HS-5 (cell line): Measurements from ENCODE around the gene IQSEC1.

Source experiments
- DNase-seq: peaks from one replicate; pipeline ENCODE4 v3.0.0-alpha.2; 2012; ENCODE audit warnings: low read depth

IQSEC1 gene

GRCh38 chr3:12934431-12934830 is 138.8 kb downstream of the IQSEC1 start:
- no peak for DNase-seq

- DNase-seq = no peak
Measured at GRCh38 chr3:12933901-12934300, 139.3 kb downstream of the IQSEC1 start.

DNA sequence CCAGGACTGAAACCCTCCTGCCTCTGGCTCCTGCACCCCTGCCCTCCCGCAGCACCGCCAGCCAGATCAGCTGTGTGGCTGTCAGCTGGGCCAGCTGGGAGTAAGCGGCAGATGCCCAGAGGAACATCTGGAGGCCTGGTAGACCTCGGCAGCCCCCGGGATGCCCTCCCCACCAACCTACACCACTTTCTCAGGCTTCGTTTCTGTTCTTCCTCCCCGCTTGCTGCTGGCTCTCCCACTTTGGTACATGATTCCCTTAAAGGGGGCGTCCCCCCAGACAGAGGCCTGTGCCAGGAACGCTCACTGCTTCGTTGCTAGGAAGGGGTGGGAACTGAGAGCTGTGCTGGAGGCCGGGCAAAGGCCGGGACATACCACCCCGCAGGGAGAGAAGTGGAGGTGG is 140.5 kb downstream of the IQSEC1 start:
- DNase-seq = no peak

DNA sequence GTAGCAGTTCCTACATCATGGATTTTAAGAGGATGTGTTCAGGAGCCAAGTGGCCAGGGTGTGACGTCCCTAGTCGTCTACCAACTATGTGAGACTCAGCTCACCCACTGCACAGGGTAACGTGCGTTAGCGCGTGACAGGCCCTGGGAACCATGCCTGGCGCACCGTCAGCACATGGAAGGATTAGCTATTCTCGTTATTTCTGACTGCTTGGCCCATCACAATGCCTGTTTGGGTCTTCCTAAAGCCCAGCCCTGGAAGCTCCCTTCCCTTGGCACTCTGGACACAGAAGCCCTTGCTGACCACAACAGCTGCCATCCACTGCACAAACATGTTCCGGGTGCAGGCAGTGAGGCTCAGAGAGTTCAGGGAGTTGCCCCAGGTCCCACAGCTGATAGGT is 140.9 kb downstream of the IQSEC1 start:
- DNase-seq = no peak

DNA sequence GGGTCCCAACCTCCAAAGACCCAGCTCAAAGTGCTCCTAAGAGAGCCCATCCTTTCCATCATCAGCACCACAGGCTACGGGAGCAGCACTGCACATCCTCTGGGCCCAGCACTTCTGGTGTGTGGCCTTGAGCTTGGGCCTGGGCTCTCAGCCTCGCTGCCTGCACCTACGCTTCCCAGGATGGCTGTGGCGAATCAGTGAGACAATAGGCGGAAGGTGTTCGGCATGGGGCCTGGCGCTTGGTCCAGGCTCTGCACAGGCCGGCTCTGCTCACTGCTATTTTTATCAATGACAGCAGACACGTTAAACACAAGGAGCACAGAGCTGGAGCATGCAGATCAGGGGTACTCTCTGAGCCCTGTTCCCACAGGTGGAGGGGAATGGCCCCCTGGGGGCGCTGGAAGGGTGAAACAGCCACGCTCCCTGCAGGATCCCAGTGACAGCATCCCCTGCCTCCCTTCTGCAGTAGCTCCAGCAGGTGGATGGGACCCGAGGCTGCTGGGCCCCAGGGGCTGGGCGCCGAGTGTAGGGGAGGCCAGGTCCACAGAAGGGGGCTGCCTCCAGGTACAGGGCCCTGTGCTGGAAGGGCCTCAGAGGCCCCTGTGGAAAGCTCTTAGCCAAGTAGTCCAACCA is 141.8 kb downstream of the IQSEC1 start:
- DNase-seq = no peak

GRCh38 chr3:12929801-12930200 is 143.4 kb downstream of the IQSEC1 start:
- no peak for DNase-seq

DNA sequence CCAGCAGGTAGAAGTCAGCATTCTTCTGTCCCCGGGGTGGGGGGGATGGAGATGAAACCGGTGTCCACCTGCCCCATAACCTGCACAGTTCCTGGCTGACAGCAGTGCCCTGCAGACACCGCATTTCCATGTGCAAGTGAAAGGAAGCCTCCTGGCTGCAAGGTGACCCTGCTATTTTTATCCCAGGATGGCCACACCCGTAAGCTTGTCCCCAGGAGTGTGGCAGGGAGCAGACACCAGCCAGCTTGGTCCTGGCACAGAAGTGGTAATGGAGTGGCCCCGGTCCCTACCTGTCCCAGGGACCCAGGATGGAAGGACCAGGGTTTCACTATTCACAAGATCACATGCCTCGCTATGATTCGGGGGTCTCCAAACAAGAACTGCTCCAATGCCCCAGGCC is 146.6 kb downstream of the IQSEC1 start:
- DNase-seq = no peak

GRCh38 chr3:12925648-12926047 is 147.6 kb downstream of the IQSEC1 start:
- no peak for DNase-seq

GRCh38 chr3:12924437-12924836 is 148.8 kb downstream of the IQSEC1 start:
- DNase-seq = no peak

DNA sequence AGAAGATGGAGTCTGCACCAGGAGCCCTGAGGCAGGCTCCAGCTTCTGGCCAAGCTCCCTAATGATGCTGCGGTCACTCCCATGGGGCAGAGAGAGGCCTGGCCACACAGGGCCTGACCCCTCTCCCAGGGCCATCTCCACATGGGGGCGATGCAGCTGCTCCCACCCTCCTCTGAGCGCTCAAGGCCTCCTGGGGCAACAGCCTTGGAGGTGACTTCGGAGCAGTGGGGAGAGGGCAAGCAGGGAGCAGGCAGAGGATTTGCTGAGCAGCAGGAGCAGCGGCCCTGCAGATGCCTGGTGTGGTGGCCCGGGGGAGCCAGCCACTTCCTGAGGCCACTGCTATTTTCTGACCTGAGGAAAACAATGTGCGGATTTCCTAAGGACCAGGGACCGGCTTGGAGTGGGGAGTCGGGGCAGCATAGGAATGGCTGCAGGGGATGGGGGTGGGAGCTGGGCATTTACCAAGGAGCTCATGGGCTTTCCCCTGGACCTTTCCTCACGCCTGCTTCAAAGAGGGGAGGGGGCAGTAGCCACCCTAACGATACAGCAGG is 150.3 kb downstream of the IQSEC1 start:
- DNase-seq = no peak

DNA sequence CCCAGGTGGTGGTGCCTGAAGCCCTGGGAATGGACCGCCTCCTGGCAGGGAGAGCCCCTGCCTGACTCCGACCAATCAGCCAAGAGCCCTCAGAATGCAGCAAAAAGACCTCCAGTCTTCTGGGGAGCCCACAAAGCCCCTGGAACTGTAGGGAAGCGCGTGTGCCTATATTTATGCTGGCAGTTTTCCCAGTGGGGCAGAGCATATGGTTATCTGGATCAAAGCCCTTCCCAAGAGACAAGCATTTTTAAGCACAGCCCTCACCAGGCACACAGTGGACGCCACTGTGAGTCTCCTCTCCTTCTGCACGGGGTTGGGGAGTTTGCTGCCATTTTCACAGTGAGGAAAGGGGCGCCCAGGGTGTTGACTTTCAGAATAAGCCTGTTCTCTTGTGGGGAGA is 150.9 kb downstream of the IQSEC1 start:
- no peak for DNase-seq

DNA sequence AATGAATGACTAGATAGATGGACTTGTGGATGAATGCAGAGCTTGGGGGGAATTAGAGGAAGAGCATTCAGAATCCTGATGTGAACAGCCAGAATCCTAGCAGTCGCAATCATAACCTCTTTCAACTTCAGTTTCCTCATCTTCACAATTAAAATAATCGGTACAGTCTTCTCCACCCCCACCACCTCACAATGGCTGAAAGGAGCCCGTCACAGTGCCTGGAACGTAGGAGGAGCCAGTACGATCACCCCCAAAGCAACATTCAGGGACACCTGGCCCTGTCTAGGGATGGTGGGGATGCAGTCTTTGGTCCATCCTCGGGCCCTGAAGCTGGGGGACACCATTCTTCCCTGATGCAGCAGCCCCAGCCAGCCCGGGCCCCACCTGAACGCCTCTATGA is 151.5 kb downstream of the IQSEC1 start:
- no peak for DNase-seq

DNA sequence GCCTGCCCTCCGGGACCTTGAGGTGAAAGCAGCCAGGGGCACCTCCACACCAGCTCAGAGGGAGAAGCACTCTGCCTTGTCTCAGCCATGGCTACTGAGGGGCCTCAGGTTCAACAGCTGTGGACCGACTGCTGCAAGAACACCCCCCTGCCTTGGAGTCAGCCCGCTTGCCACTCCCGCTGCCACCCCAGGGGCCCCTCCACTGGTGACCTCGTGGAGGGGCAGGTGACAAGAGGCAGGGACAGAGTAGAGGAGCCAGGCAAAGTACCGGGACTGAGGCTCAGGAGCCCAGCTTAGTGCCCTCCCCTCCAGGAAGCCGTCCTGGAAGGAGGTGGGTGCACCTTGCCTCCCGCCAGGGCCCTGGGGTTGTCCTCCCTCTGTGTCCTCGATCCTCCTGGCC is 152.3 kb downstream of the IQSEC1 start:
- DNase-seq = no peak

GRCh38 chr3:12919205-12919604 is 154.0 kb downstream of the IQSEC1 start:
- DNase-seq = no peak

DNA sequence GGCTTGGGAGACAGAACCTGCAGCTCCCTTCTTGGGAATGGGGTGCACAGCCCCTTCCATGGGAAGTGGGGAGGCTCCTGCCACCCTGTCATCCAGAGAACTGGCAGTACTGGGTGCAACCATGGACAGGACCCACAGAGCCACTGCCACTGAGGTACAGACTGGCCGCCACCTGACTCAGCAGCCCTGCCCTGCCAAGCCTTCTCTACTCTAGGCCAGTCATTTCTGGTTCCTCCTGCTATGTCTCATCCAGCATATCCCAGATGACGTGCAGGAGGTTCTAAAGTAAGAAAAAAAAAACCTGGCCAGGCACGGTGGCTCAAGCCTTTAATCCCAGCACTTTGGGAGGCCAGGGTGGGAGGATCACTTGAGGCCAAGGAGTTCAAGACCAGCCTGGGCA is 155.0 kb downstream of the IQSEC1 start:
- DNase-seq = no peak

DNA sequence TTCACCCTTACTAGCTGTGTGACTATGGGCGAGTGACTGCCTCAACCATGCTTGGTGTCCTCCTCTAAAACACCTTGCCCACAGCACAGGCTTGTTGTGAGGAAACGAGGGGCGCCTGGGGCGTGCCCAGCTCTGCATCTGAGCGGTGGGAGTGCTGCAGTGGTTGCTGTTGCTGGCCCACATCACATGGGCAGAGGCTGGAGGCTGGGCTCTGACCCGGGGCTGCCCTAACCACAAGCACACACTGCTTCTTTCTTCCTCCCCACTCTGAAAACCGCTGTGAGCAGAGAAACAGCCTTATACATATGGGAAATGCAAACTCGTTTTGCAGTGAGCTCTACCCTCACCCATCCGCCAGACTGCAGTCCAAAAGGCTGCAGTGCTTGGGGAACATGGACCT is 157.1 kb downstream of the IQSEC1 start:
- DNase-seq = no peak

- DNase-seq = no peak
Measured at GRCh38 chr3:12914088-12914487, 159.1 kb downstream of the IQSEC1 start.

- DNase-seq = no peak
Measured at GRCh38 chr3:12911881-12912415, 161.3 kb downstream of the IQSEC1 start.

DNA sequence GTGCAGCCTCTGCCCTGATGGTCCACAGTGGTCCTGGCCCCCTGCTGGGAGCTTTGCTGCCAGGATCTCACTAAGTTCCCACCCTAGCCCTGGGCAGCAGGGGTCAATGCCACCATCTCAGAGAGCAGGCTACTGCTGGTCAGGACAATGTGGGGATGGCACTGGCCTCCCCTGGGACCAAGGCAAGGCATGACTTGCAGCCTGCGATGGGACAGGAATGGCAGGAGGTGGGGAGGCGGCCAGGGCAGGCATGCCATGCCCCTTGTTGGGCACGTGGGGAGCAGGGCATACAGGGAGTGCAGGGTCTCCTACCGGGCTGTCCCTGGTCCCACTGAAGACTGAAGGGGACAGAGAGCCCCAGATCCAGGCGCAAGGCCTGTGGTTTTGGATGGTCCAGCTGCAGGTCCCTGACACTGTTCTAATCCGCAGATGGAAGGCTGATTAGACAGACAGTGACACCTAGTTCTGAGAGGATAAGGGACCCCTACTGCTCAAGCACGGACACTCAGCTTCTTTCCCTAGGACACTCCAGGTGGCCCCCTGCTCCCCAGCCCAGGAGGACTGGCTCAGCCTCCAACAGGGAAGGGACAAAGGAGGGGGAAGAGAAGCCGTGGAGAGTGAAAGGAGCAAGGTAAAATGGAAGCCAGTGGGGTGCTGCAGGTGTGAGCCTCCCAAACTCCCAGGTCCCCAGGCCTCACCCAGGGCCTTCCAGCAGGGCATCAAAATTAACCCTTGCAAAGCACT is 162.7 kb downstream of the IQSEC1 start:
- DNase-seq = no peak

GRCh38 chr3:12909710-12910109 is 163.5 kb downstream of the IQSEC1 start:
- DNase-seq = no peak

DNA sequence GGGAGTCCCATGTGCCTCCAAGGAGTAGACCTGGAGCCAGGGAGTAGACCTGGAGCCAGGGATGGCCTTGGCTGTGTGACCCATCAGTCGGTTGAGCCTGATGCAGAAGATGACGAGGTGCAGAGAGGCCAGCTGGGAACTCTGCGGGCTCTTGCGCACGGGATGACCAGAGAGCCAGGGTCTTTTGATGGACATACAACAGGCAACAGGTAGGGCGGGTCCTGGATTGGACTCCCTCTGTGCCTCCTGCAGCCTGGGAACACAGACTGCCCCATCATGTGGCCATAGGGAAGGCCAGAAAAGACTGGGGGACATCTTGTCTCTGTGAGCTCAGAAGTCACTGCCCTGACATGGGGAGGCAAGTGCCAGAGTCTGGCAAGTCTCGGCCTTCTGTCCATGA is 164.4 kb downstream of the IQSEC1 start:
- no peak for DNase-seq

DNA sequence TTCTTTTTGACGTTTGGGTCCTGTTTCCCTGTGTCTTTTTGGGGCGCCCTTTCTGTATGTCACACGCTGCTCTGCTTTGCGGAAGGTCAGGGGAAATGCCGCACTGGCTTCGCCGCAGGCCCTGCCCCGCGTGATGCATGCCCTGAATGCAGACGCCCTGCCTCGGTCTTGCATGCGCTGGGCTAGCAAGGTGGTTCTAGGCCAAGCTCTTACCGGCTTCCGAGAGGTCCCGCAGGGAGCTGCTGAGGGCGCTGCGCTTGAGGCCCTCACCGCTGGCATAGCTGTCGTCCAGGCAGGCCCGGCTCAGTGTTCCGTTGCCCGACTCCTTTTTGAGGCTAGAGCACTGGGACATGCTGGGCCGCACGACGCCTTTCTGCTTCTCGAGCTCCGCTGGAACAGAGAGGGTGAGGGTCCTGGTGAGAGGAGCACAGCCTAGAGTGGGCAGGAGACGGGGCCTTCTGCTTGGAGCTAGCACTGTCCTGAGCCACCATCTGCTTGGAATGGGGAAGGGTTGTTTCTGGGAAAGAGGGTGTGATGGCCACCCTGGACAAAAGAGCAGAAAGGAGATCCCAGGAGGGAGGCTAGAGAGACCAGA is 165.0 kb downstream of the IQSEC1 start:
- no peak for DNase-seq

- DNase-seq = no peak
Measured at GRCh38 chr3:12907729-12908128, 165.5 kb downstream of the IQSEC1 start.
